Right hindlimb (tissue), 1 donor: ENCODE measurements around the gene SLC8B1.

Source experiments
- DNase-seq: peaks from one replicate; pipeline ENCODE4 v3.0.0-alpha.2; 2018

SLC8B1 gene

DNA sequence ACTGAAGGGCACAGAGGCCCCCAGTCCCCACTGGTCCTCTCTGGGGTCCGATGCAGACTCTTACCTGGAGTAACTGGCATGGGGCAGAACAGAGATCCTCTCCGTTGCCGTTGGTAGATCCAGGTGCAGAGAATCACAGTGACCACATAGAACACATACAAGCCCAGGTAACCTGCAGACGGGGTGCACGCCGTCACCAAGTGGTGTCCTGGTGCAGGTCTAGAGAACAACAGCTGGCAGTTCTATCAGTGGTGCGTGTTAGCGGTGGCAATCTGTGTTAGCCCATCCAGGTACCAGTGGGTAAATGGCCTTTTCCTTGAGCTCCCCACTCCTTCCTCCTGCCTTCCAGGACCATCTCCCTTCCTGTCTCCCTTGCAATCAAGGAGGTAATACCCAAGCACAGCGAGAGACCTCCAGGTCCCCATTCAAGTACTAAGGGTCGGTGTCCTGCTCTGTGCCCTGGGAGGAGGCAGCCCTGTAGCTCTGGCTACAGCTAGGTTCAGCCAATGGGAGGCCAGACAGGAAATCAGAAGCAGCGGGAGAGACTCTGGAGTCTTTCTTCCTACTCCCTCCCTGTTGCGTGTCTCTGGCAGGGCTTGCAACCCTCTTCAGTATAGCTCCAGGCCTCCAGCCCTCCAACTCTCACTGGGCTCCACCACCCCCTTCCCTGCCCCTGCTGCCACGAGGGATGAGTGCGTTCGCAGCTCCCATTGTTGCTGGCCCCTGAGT is 15.8 kb downstream of the SLC8B1 start:
- DNase-seq = no peak

DNA sequence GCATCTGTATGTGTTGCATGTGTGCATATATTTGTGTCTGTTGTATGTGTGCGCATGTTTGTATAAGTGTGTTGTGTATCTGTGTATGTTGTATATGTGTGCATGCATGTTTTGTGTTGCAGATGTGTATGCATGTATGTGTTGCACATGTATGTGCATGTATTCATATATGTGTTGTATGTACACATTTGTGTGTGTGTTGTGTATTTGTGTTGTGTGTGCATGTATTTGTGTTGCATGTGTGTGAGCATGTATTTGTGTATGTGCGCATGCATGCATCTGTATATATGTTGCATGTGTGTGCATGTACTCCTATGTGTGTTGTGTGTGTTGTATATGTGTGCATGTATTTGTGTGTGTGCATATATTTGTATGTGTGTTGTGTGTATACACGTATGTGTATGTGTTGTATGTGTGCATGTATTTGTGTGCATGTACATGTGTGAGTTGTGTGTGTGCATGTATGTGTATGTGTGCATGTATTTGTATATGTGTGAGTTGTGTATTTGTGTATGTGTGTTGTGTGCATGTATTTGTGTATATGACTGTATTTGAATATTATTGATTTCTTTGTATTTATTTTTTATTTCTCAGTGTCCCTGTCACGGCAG is 16.8 kb downstream of the SLC8B1 start:
- DNase-seq = no peak

GRCh38 chr12:113317122-113317521 is 17.8 kb downstream of the SLC8B1 start:
- DNase-seq = no peak

GRCh38 chr12:113316155-113316554 is 18.8 kb downstream of the SLC8B1 start:
- no peak for DNase-seq

DNA sequence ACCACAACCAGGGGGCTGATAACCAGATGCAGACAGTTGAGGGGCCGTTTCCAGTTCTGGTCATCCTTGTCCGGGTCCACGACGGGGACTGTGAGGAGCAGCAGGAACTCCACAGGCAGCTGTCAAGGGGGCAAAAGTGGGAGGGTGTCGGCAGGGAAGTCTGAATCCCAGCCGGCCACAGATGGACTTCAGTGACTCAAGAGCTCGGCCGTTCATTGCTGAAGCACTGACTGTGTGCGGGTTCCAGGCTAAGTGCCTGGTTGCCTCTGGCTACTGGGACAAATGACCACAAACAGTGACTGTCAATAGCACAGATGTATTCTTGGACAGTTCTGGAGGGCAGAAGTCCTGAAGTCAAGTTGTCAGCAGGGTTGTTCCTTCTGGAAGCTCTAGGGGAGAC is 19.6 kb downstream of the SLC8B1 start:
- peak; percentile 14 for DNase-seq

GRCh38 chr12:113314121-113314529 is 20.8 kb downstream of the SLC8B1 start:
- no peak for DNase-seq

DNA sequence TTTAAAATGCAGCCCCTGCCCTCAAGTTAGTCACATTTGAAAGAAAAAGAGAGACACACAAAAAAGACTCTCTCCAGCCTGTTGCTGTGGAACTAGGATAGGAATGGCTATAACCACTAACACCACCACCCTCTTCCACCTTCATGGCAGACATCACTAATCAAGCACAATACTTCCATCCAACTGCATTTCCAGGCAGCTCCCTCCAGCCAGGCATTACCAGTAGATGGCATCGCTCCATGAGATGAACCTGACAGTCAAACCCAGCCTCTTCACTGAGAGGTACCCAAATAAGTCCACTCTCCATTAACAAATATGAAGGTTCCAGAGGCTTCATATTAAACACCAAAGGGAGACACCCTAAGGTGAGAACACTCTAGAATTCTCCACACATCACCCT is 24.4 kb downstream of the SLC8B1 start:
- DNase-seq = no peak

DNA sequence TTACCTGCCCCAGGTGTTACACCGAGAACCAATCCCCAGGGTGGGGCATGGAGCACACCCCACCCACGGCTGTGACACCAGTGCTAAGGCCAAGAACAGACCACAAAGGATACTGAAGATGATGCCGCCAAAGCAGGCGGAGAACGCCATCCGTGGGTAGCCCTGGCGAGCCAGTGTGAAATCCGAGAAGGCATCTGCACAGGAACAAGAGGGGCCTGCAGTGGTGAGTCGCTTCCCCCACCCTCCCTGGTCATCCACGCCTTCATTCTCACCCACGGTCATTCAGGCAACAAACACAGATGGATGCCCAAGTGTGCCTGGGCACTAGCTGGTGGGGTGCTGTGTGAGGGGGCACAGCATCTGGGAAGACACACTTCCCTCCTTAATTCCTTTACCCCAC is 28.5 kb downstream of the SLC8B1 start:
- no peak for DNase-seq

DNA sequence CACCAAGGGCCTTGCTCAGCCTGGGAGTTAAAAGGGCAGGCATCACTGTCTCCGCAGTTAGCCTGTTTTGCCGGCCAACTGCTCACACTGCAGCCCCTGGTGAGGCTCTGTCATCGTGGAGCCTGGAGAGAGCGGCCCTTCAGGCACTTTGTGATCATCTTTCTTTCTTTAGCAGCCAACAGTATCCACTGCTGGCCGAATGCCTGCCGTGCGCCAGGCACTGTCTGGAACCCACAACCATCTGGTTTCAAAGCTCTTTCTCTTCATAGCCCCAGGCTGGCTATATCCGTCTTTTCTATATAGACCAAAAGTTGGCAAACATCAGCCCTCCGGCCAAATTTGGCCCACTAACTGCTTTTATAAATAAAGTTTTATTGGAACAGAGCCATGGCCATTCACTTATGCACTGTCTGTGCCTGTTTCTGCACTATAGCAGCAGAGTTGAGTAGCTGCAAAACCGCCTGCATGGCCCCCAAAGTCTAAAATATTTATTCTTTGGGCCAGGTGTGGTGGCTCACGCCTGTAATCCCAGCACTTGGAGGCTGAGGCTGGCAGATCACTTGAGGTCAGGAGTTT is 29.5 kb downstream of the SLC8B1 start:
- DNase-seq = no peak

GRCh38 chr12:113302886-113303640 is 31.8 kb downstream of the SLC8B1 start:
- no peak for DNase-seq

DNA sequence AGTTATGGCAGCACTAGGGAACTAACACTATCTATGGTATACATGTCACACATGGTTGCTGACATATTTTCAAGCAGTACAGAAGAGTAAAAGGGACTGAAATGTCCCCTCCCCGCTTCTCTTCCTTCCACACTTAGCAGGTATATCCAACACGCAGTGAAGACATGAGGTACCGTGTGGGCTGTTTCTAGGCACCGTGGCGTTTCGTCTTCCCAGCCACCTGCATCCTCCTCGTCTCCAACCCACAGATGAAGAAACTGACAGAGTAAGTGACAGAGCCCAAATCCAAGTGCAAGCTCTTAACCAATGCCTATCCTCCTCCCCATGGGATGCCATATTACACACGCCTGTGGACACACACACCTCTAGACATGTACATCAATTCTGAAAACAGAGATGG is 32.4 kb downstream of the SLC8B1 start:
- DNase-seq = no peak

- no peak for DNase-seq
Observed at GRCh38 chr12:113301811-113302210, 33.1 kb downstream of the SLC8B1 start.

DNA sequence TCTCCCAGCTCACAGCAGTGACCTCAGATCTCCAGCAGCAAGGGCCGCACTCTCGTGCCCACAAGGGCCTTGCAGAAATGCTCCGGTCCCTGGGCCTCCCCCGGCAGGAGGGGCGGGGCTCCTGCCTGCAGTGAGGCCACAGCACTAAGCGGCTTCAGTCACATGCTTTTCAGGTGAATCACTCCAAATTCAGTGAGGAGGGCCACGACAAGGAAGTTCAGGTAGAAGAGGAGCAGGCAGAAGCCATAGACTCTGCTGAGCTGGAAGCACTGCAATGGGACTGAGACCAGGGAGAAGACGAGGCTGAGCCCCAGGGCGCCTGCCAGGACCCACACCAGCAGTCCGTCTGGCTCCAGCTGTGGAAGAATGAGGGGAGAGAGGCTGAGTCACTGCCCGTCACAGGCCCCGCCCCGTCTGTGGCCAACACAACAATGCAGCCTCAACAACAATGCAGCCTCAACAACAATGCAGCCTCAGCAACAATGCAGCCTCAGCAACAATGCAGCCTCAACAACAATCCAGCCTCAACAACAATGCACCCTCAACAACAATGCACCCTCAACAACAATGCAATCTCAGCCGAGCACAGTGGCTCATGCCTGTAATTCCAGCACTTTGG is 35.2 kb downstream of the SLC8B1 start:
- no peak for DNase-seq

DNA sequence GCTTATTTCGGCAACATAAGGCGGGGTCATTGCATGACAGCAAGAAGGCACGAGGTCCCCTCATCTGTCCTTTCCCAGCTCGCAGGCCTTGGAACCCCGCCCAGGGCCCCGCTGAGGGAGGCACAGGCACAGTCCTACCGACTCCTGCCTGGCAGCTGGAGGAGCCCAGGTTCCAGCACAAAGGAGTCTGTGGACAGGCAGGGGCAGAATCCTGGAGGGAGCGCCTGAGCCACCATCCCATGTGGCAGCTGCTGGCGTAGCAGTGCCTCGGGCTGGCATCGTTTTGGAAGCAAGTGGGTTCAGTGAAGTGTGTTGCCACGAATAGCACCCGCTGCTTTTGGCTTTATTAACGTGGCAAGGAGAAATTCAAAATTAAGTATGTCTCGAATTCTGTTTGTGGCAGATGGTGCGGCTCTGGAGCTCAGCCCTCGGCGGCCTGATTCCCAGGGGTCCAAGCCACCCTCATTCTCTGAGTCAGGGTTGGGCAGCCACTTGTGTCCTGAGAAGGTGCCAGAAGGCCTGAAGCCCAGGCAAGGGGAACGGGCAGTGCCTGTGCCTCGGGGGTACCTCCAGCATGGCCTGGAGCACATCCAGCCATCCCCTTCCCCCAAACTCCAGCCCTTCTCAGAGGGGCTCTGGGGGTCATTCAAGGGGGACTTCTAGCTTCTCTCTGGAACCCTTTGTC is 35.9 kb downstream of the SLC8B1 start:
- peak; percentile 64 for DNase-seq

DNA sequence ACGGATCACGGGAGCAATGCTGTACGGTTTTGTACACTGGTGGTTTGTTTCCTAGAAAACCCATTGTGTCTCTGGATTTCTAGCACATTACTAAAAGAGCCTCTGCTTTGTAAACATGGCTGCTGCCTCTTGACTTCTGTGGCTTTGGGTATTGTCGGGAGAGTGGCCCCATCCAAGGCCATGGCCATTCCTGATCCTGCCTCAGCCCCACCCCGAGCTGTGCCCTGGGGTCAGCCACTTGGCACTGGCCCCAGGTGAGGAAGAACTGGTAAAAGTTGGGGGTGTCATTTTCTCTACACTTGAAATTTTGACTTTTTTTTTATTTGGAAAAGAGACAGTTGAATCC is 36.5 kb downstream of the SLC8B1 start:
- no peak for DNase-seq

GRCh38 chr12:113297621-113298471 is 37.1 kb downstream of the SLC8B1 start:
- no peak for DNase-seq

GRCh38 chr12:113297214-113297587 is 37.7 kb downstream of the SLC8B1 start:
- DNase-seq = no peak

- DNase-seq = no peak
Observed at GRCh38 chr12:113296557-113297213, 38.2 kb downstream of the SLC8B1 start.

DNA sequence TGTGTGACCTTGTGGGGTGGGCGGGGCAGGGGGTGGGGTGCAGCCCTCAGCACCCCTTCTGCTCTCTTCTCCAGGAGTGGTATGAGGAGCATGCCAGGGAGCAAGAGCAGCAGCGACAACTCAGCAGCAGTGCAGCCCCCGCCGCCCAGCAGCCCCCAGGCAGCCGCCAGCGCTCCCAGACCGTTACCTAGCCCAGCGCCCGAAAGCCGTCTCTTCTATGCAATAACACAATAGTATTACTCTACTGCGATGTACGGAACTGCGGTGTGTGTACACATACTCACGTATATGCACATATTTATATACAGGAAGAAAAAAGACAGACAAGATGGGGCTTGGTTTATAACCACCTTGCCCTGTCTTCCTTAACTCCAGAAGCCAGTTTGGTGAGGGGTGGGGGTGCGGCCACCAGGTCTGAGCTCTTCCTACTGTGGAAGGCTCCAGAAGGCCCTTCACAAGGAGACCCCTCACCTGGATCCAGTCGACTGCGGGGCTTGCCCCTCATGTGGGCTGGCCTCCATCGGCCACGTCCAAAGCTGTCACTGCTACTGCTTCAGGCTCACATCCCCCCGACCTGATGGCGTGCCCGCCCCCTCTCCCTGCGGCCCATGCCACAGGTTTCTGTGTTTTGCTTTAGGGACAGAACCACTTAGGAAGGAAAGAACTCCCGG is 38.9 kb downstream of the SLC8B1 start:
- DNase-seq = no peak

GRCh38 chr12:113293100-113293499 is 41.8 kb downstream of the SLC8B1 start:
- no peak for DNase-seq

DNA sequence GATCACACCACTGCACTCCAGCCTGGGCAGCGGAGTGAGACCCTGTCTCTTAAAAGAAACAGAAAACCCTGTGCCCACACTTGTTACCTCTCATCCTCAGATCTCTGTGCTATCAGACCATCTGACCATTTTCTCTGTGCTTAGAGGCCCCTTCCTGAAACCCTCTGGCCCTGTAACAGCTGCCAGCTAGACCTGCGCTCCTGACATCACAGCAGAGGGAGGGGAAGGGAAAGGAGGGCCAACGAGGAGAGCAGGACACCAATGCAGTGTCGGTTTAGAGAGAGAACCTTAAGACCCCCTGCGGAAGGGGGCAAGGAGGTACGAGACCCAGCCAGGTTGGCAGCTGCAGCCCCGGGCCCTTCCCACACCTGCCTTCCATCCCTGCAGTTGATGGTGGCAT is 42.4 kb downstream of the SLC8B1 start:
- no peak for DNase-seq
